ENCODE results near the gene B4GALT6. TPM values are rescaled to one million over a fixed set of nuclear protein-coding genes. Genes with fewer than 3 reads are reported as not detected.

Gene B4GALT6
- total RNA-seq, 1 donor from 2014 or later: 7.4 TPM

DNA sequence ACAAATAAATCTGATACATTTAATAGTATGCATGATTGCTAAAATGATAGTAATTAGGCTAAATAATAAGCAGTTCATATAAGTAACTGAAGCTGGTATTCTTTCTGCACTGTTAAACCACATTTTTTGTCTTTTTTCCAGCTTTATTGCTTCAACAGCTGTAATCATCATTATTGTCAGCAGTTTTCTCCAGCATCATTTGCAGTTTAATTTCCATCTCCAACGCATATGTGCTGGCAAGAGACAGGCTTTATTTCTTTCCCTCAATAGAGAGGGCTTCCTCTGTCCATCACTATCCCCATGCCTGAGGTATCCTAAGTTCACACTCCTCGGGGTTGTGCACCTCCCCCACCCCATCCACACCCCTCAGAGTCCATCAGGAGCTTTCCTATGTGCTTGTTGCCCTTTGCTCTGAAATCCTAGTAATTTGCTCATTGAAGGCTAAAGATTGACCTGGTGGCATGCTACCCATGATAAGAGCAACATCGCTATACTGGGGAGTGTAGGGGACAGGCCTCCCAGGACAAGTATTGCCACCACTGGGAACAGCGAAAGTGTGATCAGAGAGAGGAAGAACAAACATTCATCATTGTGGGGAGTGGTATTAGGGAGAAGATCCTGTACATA, 37.1 kb downstream of the B4GALT6 start:
- ATAC-seq (ENCODE audit: poor library complexity) (no peak), DNase-seq (no peak)
- intact Hi-C loops (cut with DNase I): no loop called here

GRCh38 chr18:31646332-31647126, 37.9 kb downstream of the B4GALT6 start:
- no peak for DNase-seq
- intact Hi-C loops (cut with DNase I): no loop called here
- ATAC-seq (ENCODE audit: poor library complexity): no peak

DNA sequence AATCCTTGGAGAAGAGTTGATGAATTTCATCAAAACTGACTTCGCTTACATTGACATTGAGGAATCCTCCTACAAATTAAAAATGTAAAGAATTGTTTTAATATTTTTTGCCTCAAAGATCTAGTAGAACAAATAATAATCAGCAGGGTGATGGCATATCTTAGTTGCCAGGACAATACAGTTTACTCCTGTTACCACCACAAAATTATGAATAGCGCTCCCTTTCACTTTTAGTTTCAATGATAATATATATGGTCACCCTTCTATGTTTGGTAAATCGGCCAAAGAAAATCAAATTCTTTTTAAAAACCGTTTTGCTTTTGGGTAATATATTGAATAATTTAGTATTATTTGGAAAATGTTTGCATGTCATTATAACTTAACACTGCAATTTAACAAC, 39.0 kb downstream of the B4GALT6 start:
- no peak for DNase-seq
- intact Hi-C loops (cut with DNase I): no loop called here
- no peak for ATAC-seq (ENCODE audit: poor library complexity)

DNA sequence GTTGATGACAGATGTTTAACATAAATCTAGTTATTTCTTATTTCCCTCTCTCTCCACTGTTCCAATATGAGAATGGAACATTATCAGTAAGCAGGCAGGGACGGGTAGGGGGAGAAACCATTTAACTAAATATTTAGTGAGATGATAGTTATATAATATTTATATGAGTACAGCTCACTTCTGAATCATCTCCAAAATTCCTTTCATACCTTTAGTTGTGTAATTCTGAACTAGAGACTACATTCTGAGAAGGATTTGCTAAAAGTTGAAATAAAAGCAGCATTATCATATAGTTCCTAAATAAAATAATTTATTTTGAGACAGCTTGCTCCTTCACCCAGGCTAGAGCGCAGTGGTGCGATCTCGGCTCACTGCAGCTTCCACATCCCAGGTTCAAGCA, 41.4 kb downstream of the B4GALT6 start:
- ATAC-seq (ENCODE audit: poor library complexity) (no peak), DNase-seq (no peak)
- intact Hi-C loops (cut with DNase I): no loop called here

GRCh38 chr18:31637445-31637844, 46.9 kb downstream of the B4GALT6 start:
- intact Hi-C loops (cut with DNase I): no loop called here
- DNase-seq: no peak
- ATAC-seq (ENCODE audit: poor library complexity): no peak

DNA sequence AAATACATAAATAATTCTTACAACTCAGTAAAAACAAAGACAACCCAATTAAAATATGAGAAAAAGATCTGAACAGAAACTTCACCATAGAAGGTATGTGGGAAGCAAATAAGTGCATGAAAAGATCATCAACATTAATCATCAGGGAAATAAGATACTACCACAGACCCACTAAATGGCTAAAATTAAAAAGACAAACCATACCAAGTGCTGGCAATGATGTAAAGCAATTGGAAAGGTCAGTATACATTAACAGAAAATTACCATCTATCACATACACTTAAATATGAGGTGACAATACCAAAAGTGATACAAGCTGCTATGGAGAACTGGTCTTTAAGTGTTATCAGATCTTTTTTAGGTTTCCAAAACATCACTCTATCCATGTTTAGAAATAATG, 48.0 kb downstream of the B4GALT6 start:
- ATAC-seq (ENCODE audit: poor library complexity): no peak
- intact Hi-C loops (cut with DNase I): no loop called here
- DNase-seq: no peak

DNA sequence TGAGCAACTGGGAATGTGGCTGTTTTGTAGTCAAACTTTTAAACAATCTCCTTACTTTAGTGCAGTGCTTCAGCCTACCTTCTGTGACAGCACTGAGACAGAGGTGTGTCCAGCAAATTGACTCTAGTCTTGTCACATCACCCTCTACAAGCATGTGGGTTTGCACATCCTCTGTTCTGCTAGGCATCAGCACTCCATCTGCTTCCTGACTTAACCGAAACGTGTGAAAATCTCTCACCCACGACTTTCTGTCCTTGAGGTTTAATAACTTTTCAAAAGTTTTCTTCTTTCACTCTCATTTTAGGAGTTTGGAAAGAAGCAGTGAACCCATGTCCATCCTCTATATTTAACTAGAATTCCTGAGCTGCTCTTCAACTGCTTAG, 50.1 kb downstream of the B4GALT6 start:
- intact Hi-C loops (cut with DNase I): no loop called here
- DNase-seq (no peak), ATAC-seq (ENCODE audit: poor library complexity) (no peak)

- ATAC-seq (ENCODE audit: poor library complexity): no peak
- intact Hi-C loops (cut with DNase I): no loop called here
These were observed 50.7 kb downstream of the B4GALT6 start for GRCh38 chr18:31633392-31634330.

GRCh38 chr18:31632356-31632755, 52.0 kb downstream of the B4GALT6 start:
- no peak for DNase-seq
- ATAC-seq (ENCODE audit: poor library complexity): no peak
- intact Hi-C loops (cut with DNase I): no loop called here

More at GRCh38 chr18:31633392-31634330, 50.7 kb downstream of the B4GALT6 start:
- no peak for DNase-seq

GRCh38 chr18:31631526-31631925, 52.9 kb downstream of the B4GALT6 start:
- ATAC-seq (ENCODE audit: poor library complexity): no peak
- intact Hi-C loops (cut with DNase I): no loop called here
- no peak for DNase-seq

GRCh38 chr18:31630549-31630948, 53.8 kb downstream of the B4GALT6 start:
- intact Hi-C loops (cut with DNase I): no loop called here

GRCh38 chr18:31626409-31626808, 58.0 kb downstream of the B4GALT6 start:
- intact Hi-C loops (cut with DNase I): loop anchor here (2.0 kb wide), 1 partner anchor 70 kb away; no protein-coding TSS in a partner anchor
- DNase-seq (no peak), ATAC-seq (ENCODE audit: poor library complexity) (peak; percentile 66)

More at GRCh38 chr18:31630549-31630948, 53.8 kb downstream of the B4GALT6 start:
- DNase-seq (no peak), ATAC-seq (ENCODE audit: poor library complexity) (no peak)

DNA sequence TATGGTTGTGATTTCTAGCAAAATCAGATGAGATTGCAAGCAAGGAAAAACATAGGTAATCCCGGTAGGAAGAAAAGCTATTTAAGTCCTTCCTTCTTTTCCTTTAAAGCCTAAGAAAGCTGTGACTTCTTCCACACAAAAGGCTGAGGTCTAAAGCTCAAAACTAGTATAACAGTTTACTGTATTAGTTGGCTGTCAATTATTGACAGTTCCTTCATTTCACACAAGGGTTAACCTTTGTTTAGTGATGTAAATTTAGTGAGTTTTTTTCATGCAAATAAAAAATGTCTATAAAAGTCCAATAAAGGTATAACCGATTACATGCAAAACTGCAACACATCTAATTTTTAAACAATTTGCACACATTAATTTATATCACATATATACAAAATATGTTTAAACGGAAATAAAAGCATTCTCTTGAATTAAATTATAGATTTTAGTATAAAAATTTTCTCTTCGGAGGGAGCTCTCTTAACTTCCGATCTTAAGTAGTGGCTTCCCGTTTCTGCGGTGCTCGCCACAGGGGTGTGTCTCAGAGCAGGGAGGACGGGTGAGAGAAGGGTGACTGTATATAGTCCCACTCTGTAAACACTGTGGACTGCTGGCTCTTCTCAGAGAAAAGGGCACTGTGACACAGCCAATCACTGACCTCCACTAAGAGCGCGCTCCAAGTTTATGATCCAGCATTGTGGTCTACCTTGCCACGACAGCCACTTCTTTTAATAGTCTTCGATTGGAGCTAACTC, 59.3 kb downstream of the B4GALT6 start:
- intact Hi-C loops (cut with DNase I): no loop called here
- DNase-seq (no peak), ATAC-seq (ENCODE audit: poor library complexity) (no peak)

DNA sequence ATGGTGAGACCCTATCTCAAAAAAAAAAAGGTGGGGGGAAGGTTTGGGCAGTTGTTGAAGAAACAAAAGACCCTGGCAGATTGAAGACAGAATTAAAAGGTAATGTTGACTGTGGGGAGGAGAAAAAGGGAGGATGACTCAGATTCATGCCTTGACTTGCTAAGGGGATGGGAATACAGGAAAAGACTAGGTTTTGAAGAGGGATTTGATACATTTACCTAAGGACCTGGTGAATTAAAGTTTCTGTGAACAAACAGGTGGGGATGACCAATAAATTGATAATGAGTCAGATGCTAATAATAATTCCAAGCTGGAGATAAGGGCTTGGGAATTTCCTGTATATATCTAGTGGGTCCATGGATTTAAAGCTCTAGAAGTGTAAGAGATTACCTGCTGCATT, 65.1 kb downstream of the B4GALT6 start:
- ATAC-seq (ENCODE audit: poor library complexity): no peak
- no peak for DNase-seq
- intact Hi-C loops (cut with DNase I): no loop called here

GRCh38 chr18:31618801-31619200, 65.6 kb downstream of the B4GALT6 start:
- intact Hi-C loops (cut with DNase I): no loop called here
- DNase-seq (no peak), ATAC-seq (ENCODE audit: poor library complexity) (no peak)

DNA sequence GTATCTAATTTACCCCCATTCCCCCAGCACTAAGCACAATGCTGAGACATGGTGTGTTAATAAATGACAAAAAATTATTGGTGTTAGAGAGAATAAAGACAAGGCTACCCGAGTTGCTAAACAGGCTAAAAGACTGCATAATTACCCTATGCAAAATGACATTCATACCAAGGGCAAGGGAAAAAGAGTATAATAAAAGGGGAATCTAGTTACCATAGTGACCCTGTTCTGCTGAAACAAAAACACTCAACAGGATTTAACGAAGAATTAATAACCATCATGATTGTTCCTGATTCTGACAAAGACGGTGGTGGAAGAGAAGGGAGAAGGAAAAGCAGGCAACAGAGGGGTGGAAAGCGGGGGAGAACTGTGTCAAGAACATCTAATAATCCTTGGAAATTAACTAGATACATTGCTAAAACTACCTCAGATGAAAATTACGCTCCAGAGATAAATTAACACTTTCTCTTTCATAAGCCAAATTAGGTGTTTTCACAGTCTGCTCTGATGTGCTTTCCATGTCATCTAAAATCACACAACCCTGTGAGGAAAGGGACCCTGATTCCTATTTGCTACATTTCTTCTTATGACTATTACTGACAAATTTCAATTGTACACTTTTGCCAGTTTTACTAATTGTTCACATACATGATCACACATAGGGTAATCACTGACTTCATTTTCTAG, 67.2 kb downstream of the B4GALT6 start:
- no peak for ATAC-seq (ENCODE audit: poor library complexity)
- no peak for DNase-seq
- intact Hi-C loops (cut with DNase I): no loop called here

DNA sequence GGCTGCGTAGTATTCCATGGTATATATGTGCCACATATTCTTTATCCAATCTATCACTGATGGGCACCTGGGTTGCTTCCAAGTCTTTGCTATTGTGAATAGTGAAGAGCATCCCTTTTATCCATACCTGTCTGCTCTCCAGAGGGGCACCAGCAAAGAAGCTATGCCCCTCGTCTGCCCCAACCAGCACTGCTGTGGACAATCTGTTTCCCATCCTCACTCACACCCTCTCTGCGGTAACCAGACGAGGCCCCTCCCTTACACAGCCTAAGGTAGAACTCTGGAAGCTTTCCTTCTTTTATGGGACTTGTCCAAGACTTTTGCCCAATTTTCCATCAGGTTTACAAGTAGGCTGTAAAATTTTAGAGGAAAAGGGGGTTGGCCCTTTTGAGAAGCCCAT, 67.8 kb downstream of the B4GALT6 start:
- no peak for DNase-seq
- intact Hi-C loops (cut with DNase I): no loop called here
- no peak for ATAC-seq (ENCODE audit: poor library complexity)

DNA sequence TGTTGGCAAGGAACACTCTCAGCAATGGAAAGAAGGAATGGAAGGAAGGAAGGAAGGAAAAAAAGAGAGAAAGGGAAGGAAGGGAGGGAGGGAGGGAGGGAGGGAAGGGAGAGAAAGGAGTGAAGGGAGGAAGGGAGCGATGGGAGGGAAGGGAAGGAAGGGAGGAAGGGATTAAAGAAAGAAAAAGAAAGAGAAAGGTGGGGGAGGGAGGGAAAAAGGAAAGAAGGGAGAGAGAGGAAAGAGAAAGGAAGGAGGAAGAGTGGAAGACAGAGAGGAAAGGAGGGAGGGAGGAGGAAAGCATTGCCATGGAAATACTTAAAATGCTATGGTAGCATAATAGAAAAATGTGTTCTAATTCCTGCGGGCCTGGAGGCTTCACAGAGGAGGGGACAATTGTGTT, 70.3 kb downstream of the B4GALT6 start:
- intact Hi-C loops (cut with DNase I): no loop called here
- DNase-seq (no peak), ATAC-seq (ENCODE audit: poor library complexity) (no peak)
